ENCODE data around the gene MGST1.

- no peak for TF ChIP-seq CTCF (IDR thresholded peaks at IDR 0.05; ENCODE audit: poor library complexity)
- no peak for TF ChIP-seq EZH2 (IDR thresholded peaks at IDR 0.05; ENCODE audit: borderline replicate concordance)
- TF ChIP-seq EZH2phosphoT487 (IDR thresholded peaks at IDR 0.05; ENCODE audit: low read depth, severe bottlenecking, unreplicated experiment) = no peak
Observed at GRCh38 chr12:16387919-16388318, 40.5 kb downstream of the MGST1 start.
